GM13977 (cell line): ENCODE data around the gene PLEKHD1.

Source experiments
- DNase-seq: peaks from one replicate; pipeline ENCODE4 v3.0.0; 2012; ENCODE audit warnings: low spot score
- CTCF ChIP-seq: IDR thresholded peaks from 2 replicates; pipeline ENCODE4 v1.5.1; 2012; ENCODE audit warnings: mild to moderate bottlenecking, control low read depth; ENCODE audit not compliant: insufficient read depth; ENCODE audit errors: extremely low read depth, missing control alignments
- in situ Hi-C: fragments of 300-500 bp; cut with MboI; formaldehyde crosslinking; loops from one replicate; pipeline ENCODE4 v1.12.0; 2022; ENCODE audit warnings: low sequenced_read_pairs, low pct_unique_long_range_greater_than_20kb, mixed read lengths, inconsistent platforms; ENCODE audit not compliant: unreplicated experiment

Gene PLEKHD1

GRCh38 chr14:69553252-69553651 is 68.7 kb downstream of the PLEKHD1 start:
- no peak for DNase-seq
- no peak for TF ChIP-seq CTCF
- in situ Hi-C loops, result no loop called here

DNA sequence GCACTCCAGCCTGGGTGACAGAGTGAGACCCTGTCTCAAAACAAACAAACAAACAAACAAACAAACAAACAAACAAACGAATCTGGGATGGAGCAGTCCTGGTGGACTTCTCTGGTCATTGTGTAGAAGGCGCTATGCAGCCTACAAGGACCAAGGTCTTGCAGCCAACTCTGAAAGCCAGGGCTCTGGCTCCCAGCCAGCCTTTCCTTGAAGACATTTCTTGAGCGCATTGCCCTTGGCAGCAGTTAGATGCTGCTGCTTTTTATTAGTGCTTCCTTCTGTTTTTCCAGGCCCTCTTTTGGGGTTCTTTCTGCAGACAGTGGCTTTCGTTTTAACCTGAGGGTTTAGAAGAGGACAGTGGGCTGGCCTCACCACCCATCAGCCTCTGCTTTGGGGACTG is 70.0 kb downstream of the PLEKHD1 start:
- DNase-seq, result no peak
- in situ Hi-C loops, result no loop called here
- TF ChIP-seq CTCF, result no peak

GRCh38 chr14:69558774-69559173 is 74.2 kb downstream of the PLEKHD1 start:
- in situ Hi-C loops, result no loop called here
- TF ChIP-seq CTCF, result no peak
- DNase-seq, result no peak

DNA sequence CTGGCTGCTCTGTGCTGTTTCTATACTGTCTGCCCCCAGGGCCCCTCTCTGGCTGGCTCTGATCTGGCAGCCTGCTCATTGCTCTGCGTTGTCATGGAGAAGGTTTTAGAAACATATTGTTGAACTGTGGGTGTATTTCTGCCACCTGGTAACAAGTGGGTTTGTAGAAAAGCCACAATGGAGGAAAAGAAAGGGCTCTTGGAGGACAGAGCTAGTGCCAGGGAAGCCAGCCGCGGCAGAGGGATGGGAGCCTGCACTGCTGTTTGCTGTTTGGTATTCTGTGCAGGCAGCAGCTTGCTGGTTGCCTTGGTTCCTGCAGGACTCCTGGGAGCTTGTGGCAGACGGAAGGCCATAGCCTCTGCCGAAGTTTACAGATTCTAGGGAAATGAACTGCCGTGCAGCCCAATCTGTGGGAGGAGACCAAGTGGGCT is 75.1 kb downstream of the PLEKHD1 start:
- in situ Hi-C loops, result no loop called here
- DNase-seq, result no peak
- TF ChIP-seq CTCF, result no peak

DNA sequence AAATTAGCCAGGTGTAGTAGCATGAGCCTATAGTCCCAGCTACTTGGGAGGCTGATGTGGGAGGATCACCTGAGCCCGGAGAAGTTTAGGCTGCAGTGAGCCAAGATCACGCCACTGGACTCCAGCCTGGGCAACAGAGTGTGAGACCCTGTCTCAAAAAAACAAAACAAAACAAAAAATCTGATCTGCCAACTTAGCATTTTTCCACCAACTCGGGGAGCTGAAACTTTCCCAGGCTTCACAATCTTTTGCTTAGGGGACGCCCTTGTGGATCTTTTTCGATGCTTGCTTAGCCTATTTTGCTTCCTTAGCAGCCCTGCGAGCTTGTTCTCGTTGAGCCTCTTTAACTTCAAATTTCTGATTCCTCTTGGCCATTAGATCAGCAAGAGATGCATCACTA is 76.3 kb downstream of the PLEKHD1 start:
- TF ChIP-seq CTCF, result no peak
- in situ Hi-C loops, result no loop called here
- DNase-seq, result no peak

DNA sequence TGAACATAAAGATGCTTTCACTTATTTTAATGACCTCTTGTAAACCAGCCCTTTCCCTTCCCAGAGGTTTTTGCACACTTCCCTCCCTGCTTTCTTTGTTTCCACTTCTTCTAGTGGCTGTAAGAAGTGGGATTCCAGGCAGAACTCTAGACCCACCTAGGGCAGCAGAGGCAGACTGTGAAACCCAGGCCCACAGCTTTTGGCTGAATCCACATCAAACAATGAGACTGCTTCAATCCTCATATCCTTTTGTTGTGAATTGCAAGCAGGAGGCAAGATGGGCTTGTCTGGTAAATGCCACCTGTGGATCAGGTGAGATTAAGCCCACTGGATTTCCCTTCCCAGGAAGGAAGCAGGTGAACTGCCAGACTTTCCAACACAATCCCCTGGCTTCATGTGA is 77.4 kb downstream of the PLEKHD1 start:
- TF ChIP-seq CTCF, result no peak
- in situ Hi-C loops, result no loop called here
- DNase-seq, result no peak

DNA sequence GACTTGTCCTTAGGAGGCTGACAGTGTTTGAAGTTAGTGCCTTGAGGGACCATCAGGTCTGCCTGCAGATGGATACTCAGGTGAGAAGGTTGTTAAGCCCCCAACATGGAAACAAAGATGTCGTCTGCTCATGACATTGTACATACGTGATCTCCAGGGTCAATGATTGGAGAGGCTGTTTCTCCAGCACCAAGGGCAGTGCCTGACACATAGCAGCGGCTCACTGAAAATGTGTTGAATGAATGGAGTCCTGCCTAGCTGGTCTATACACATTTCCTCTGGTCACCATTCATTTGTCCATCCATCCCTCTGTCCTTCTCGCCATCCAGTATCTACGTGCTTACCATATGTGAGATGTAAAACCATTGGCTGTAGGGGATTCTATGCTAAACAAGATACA is 83.0 kb downstream of the PLEKHD1 start:
- TF ChIP-seq CTCF, result no peak
- in situ Hi-C loops, result no loop called here
- no peak for DNase-seq
